CD4-positive, alpha-beta T cell treated with Interleukin-15 for 4 hours (primary cell): Measurements from ENCODE around the gene HAPLN1.
"Not testable (repeated sequence)": the region's sequence is repeated elsewhere in the genome, so short reads cannot be mapped to it uniquely, and the experiment has no call there.

ENCODE experiments used
- DNase-seq: peaks from one replicate; pipeline ENCODE4 v3.0.0-alpha.2; 2020; ENCODE audit warnings: low spot score

The HAPLN1 gene

GRCh38 chr5:83720836-83721537, at the start of gene HAPLN1:
Gene HAPLN1, minus strand, starts transcription at chr5:83720855. Its CDS starts 47,332 bp downstream, at chr5:83673523.
- no peak for DNase-seq

- DNase-seq: no peak
Measured at GRCh38 chr5:83767409-83767992, 46.8 kb upstream of the HAPLN1 start.

GRCh38 chr5:83764101-83764500, 43.4 kb upstream of the HAPLN1 start:
- DNase-seq: no peak

- DNase-seq: no peak
Measured at GRCh38 chr5:83760579-83760978, 39.9 kb upstream of the HAPLN1 start.

- DNase-seq: no peak
Measured at GRCh38 chr5:83752700-83753099, 32.0 kb upstream of the HAPLN1 start.

GRCh38 chr5:83751201-83751600, 30.5 kb upstream of the HAPLN1 start:
- DNase-seq: no peak

- DNase-seq: no peak
Measured at GRCh38 chr5:83750749-83751148, 30.1 kb upstream of the HAPLN1 start.

- no peak for DNase-seq
Measured at GRCh38 chr5:83745816-83746215, 25.2 kb upstream of the HAPLN1 start.

- DNase-seq: no peak
Measured at GRCh38 chr5:83744821-83745220, 24.2 kb upstream of the HAPLN1 start.

- no peak for DNase-seq
Measured at GRCh38 chr5:83742089-83742488, 21.4 kb upstream of the HAPLN1 start.

- no peak for DNase-seq
Measured at GRCh38 chr5:83741571-83741970, 20.9 kb upstream of the HAPLN1 start.

GRCh38 chr5:83740741-83741140, 20.1 kb upstream of the HAPLN1 start:
- no peak for DNase-seq

GRCh38 chr5:83736169-83736568, 15.5 kb upstream of the HAPLN1 start:
- DNase-seq: not testable (repeated sequence)

- DNase-seq: not testable (repeated sequence)
Measured at GRCh38 chr5:83735058-83735457, 14.4 kb upstream of the HAPLN1 start.

GRCh38 chr5:83731638-83732037, 11.0 kb upstream of the HAPLN1 start:
- no peak for DNase-seq

GRCh38 chr5:83729362-83729761, 8.7 kb upstream of the HAPLN1 start:
- no peak for DNase-seq

- no peak for DNase-seq
Measured at GRCh38 chr5:83726912-83727311, 6.3 kb upstream of the HAPLN1 start.

GRCh38 chr5:83724935-83725334, 4.3 kb upstream of the HAPLN1 start:
- no peak for DNase-seq

- DNase-seq: no peak
Measured at GRCh38 chr5:83724001-83724400, 3.3 kb upstream of the HAPLN1 start.

GRCh38 chr5:83723031-83723430, 2.4 kb upstream of the HAPLN1 start:
- DNase-seq: no peak

GRCh38 chr5:83721953-83722901, 1.6 kb upstream of the HAPLN1 start:
- no peak for DNase-seq

- DNase-seq: no peak
Measured at GRCh38 chr5:83718936-83719495, 1.6 kb downstream of the HAPLN1 start.
